Activated CD4-positive, alpha-beta T cell treated with anti-CD3 and anti-CD28 coated beads, Interleukin-2, amount 50 U/mL, for 16 hours (primary cell): Measurements from ENCODE around the gene CD81.

Experiments used
- DNase-seq: peaks from one replicate; pipeline ENCODE4 v3.0.0-alpha.2; 2020

CD81 gene

GRCh38 chr11:2409611-2410468 is 32.7 kb downstream of the CD81 start:
- no peak for DNase-seq

- DNase-seq: no peak
Measured at GRCh38 chr11:2410616-2411015, 33.5 kb downstream of the CD81 start.

GRCh38 chr11:2411446-2412305 is 34.6 kb downstream of the CD81 start:
- no peak for DNase-seq

GRCh38 chr11:2412323-2412722 is 35.2 kb downstream of the CD81 start:
- no peak for DNase-seq

- no peak for DNase-seq
Measured at GRCh38 chr11:2413742-2414579, 36.9 kb downstream of the CD81 start.

GRCh38 chr11:2414616-2415015 is 37.5 kb downstream of the CD81 start:
- DNase-seq: no peak

GRCh38 chr11:2415171-2415570 is 38.1 kb downstream of the CD81 start:
- no peak for DNase-seq

GRCh38 chr11:2415601-2416380 is 38.7 kb downstream of the CD81 start:
- no peak for DNase-seq

- DNase-seq: no peak
Measured at GRCh38 chr11:2416765-2417164, 39.7 kb downstream of the CD81 start.

- DNase-seq: no peak
Measured at GRCh38 chr11:2417856-2418692, 41.0 kb downstream of the CD81 start.

- DNase-seq: no peak
Measured at GRCh38 chr11:2418693-2419360, 41.7 kb downstream of the CD81 start.

- DNase-seq: peak; percentile 62
Measured at GRCh38 chr11:2419638-2420501, 42.8 kb downstream of the CD81 start.

- DNase-seq: peak; percentile 66
Measured at GRCh38 chr11:2420502-2421225, 43.6 kb downstream of the CD81 start.

GRCh38 chr11:2421226-2421994 is 44.3 kb downstream of the CD81 start:
- no peak for DNase-seq

GRCh38 chr11:2421996-2422395 is 44.9 kb downstream of the CD81 start:
- DNase-seq: no peak

GRCh38 chr11:2422461-2423156 is 45.5 kb downstream of the CD81 start:
- no peak for DNase-seq
